Parathyroid adenoma (tissue), 2 donors: ENCODE data around the gene XIRP1.

Source experiments
- H2AFZ ChIP-seq: fragments of 300-600 bp; sonication (generic); one replicate; pipeline ENCODE4 v1.7.0; 2017; ENCODE audit warnings: antibody characterized with exemption, mild to moderate bottlenecking
- H3K27ac ChIP-seq: fragments of 300-600 bp; sonication (generic); one replicate; pipeline ENCODE4 v1.7.0; 2017
- H3K27me3 ChIP-seq: fragments of 300-600 bp; sonication (generic); one replicate; pipeline ENCODE4 v1.7.0; 2017; ENCODE audit warnings: low read length; ENCODE audit not compliant: control insufficient read depth, insufficient read depth
- H3K36me3 ChIP-seq: fragments of 300-600 bp; sonication (generic); one replicate; pipeline ENCODE4 v1.7.0; 2017; ENCODE audit warnings: low read length; ENCODE audit not compliant: control insufficient read depth, insufficient read depth
- H3K4me1 ChIP-seq: fragments of 300-600 bp; sonication (generic); one replicate; pipeline ENCODE4 v1.7.0; 2017; ENCODE audit warnings: control low read depth
- H3K4me2 ChIP-seq: fragments of 300-600 bp; sonication (generic); one replicate; pipeline ENCODE4 v1.7.0; 2017; ENCODE audit warnings: low read length
- H3K4me3 ChIP-seq: fragments of 300-600 bp; sonication (generic); one replicate; pipeline ENCODE4 v1.7.0; 2017; ENCODE audit warnings: low read depth, low read length
- H3K79me2 ChIP-seq: fragments of 300-600 bp; sonication (generic); one replicate; pipeline ENCODE4 v1.7.0; 2017; ENCODE audit warnings: control low read depth
- H3K9ac ChIP-seq: fragments of 300-600 bp; sonication (generic); one replicate; pipeline ENCODE4 v1.7.0; 2017; ENCODE audit warnings: mild to moderate bottlenecking
- H3K9me3 ChIP-seq: fragments of 300-600 bp; sonication (generic); one replicate; pipeline ENCODE4 v1.7.0; 2017; ENCODE audit warnings: low read length; ENCODE audit not compliant: control insufficient read depth
- TF ChIP-seq, protein P1 (sequence below): fragments of 300-600 bp; sonication (generic); IDR thresholded peaks from one replicate; pipeline ENCODE4 v1.7.0; 2017; ENCODE audit warnings: antibody characterized with exemption, mild to moderate bottlenecking
- donor health status: primary hyperparathyroidism.

Gene XIRP1

DNA sequence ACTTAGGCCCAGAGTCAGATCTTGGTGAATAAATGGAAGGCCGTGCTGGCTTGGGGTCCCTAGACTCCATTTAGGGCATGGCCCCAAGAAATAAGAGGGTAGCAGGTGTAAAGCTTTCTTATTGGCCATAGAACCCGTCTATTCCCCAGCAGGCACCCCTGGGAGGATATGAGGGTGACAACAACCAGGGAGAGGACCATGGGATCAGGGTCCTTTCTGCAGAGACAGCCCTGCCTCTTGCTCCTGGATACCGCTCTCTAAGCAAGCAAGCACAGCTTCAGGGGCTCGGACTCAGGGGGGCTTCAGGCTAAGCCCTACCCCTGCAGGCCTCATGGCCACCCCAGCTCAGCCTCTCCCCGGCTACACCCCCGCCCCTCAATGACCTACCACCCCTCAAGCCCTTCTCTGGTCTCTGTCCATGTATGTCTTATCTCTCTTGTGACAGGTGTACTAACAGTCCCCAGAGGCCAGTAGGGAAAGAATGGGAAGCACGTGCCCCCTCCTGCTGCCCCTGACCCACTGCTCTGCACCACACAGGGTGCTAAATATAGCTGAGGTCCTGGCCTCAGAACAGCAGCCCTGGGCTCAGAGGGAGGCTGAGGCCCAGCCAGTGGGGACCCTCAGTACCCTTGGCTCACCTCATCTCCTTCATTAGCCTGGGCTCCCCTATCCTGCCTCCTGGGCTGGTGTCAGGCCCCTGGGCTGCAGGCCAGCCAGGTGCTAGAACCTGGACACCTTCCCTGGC lies 1.9 kb downstream of the XIRP1 start:
- Histone ChIP-seq H2AFZ (peak overlapping the region; percentile 67), H3K4me3 (no peak overlapping the region), H3K27ac (peak overlapping the region; percentile 21), H3K9ac (no peak overlapping the region), H3K79me2 (no peaks in the 10 kb centered on the region), H3K4me1 (peaks cover 4% of the 10 kb centered on the region), H3K9me3 (no peaks in the 10 kb centered on the region), H3K27me3 (no peaks in the 10 kb centered on the region), H3K36me3 (no peaks in the 10 kb centered on the region), H3K4me2 (no peak overlapping the region)
- TF ChIP-seq, protein P1, sequence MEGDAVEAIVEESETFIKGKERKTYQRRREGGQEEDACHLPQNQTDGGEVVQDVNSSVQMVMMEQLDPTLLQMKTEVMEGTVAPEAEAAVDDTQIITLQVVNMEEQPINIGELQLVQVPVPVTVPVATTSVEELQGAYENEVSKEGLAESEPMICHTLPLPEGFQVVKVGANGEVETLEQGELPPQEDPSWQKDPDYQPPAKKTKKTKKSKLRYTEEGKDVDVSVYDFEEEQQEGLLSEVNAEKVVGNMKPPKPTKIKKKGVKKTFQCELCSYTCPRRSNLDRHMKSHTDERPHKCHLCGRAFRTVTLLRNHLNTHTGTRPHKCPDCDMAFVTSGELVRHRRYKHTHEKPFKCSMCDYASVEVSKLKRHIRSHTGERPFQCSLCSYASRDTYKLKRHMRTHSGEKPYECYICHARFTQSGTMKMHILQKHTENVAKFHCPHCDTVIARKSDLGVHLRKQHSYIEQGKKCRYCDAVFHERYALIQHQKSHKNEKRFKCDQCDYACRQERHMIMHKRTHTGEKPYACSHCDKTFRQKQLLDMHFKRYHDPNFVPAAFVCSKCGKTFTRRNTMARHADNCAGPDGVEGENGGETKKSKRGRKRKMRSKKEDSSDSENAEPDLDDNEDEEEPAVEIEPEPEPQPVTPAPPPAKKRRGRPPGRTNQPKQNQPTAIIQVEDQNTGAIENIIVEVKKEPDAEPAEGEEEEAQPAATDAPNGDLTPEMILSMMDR = no peak

DNA sequence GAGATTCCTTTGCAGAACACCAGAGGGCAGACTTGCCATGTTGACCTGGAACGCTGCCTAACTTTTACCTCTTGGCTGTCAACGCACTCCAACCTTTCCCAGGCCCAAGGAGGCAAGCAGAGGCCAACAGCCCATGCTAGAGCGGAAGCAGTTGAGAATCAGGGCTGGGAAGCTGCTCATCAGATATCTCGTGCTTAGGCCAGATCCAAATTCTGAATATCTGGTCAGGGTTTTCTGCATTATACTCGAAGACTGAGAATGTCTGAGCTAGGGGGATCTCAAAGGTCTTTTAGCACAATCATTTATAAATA lies 2.5 kb downstream of the XIRP1 start:
- peaks cover 4% of the 10 kb centered on the region for H3K4me1 ChIP-seq
- no peak overlapping the region for H3K4me2 ChIP-seq
- H3K79me2 ChIP-seq = no peaks in the 10 kb centered on the region
- no peak overlapping the region for H3K9ac ChIP-seq
- H3K4me3 ChIP-seq = no peak overlapping the region
- H2AFZ ChIP-seq = peak overlapping the region; percentile 67
- H3K27me3 ChIP-seq = no peaks in the 10 kb centered on the region
- no peaks in the 10 kb centered on the region for H3K9me3 ChIP-seq
- TF ChIP-seq, protein P1 = peak; percentile 90
- H3K27ac ChIP-seq = peak overlapping the region; percentile 21
- H3K36me3 ChIP-seq = no peaks in the 10 kb centered on the region

DNA sequence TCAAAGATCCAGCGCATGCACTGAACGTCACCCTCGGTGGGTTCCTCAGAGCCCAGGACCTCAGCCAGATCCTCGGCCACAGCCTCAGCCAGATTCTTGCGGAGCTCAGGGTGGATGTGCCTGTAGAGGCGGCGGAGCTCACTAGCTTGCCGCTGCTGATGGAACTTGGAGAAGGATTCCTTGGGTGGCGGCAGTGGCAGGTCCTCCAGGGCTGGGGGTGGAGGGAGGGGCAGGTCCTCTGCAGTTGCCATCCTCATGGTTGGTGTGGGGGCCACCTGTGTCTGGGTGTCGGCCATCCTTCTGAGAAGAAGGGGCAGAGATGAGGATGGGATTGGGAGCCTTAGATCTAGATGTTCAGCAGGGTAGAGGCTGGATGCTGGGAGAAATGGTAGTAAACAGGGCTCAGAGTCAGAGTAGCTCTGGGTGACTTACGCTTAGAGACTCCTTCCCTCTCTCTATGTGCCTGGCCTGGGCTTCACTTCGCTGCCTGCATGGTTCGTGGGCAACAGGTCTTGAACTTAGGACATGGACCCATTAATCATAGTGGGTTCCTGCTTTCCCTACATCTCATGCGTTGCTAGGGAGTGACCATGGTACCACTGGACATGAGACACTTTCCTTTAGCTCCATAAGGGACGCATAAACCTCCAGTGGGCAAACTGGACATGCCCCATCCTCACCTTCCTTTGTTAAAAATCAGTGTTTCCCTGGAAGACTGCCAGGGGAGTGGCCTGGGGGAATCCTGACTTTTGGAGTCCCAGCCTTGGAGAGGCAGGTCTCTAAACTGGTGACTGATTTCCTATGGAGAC lies 3.0 kb downstream of the XIRP1 start:
- Histone ChIP-seq H3K36me3 (no peaks in the 10 kb centered on the region), H3K27ac (no peak overlapping the region), H3K9me3 (no peaks in the 10 kb centered on the region), H3K4me1 (peaks cover 4% of the 10 kb centered on the region), H3K27me3 (no peaks in the 10 kb centered on the region), H3K4me2 (no peak overlapping the region), H3K4me3 (no peak overlapping the region), H2AFZ (peak overlapping the region; percentile 67), H3K79me2 (no peaks in the 10 kb centered on the region), H3K9ac (no peak overlapping the region)
- TF ChIP-seq, protein P1 = no peak

DNA sequence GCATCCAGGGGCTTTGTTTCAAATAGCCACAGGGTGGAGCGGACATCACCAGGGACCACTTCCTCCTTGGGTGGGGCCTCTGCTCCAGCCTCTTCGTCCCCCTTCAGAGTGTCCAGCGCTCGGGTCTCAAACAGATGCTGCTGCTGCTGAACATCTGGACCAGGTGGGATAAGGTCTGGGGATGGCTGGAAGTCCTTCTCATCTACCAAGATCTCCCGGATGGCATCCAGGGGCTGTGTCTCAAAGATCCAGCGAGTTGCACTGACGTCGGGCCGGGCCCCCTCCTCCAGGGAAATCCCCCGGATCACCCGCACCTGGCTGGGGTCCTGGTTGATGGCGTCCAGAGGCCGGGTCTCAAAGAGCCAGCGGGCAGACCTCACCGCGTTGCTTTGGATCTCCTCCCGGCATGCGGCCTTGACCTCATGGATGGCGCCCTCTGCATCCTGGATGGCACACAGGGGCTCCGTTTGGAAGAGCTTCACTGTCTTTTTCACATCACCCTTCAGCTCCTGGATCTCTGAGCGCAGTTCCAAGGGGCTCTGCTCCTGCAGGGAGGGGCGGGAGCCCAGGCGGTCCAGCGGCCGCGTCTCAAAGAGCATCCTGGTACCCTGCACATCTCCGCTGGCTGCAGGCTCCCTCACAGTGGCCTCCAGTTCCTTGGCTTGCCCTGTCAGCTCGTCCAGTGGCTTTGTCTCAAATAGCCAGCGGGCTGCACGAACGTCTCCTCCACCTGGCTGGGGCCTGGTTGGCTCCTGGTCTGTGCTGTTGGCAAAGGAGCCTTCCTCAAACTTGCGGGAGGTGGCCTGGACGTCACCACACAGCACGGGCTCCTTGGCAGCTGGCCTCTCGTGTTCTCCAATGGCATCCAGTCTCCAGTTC lies 3.9 kb downstream of the XIRP1 start:
- no peak overlapping the region for H3K9ac ChIP-seq
- H3K36me3 ChIP-seq = no peaks in the 10 kb centered on the region
- H3K9me3 ChIP-seq = no peaks in the 10 kb centered on the region
- H3K27me3 ChIP-seq = no peaks in the 10 kb centered on the region
- no peak overlapping the region for H3K4me3 ChIP-seq
- peaks cover 4% of the 10 kb centered on the region for H3K4me1 ChIP-seq
- H2AFZ ChIP-seq = no peak overlapping the region
- TF ChIP-seq, protein P1 = no peak
- H3K27ac ChIP-seq = no peak overlapping the region
- no peaks in the 10 kb centered on the region for H3K79me2 ChIP-seq
- H3K4me2 ChIP-seq = no peak overlapping the region
